Neuronal stem cell (in vitro differentiated cells): Measurements from ENCODE around the gene POP5.
A peak's percentile ranks its signal among the peaks of the same experiment; 100 is the strongest.
"Not testable (repeated sequence)": the region's sequence is repeated elsewhere in the genome, so short reads cannot be mapped to it uniquely, and the experiment has no call there.

Experiments
- DNase-seq: peaks from one replicate; pipeline ENCODE4 v3.0.0-alpha.2; 2013; ENCODE audit warnings: low spot score
- H2AFZ ChIP-seq: one replicate; pipeline ENCODE4 v1.6.1; 2013; ENCODE audit warnings: mild to moderate bottlenecking, low read length, inconsistent platforms
- H2AK5ac ChIP-seq: 2 replicates; pipeline ENCODE4 v1.6.1; 2013; ENCODE audit warnings: low read depth, mild to moderate bottlenecking, inconsistent platforms, low read length, moderate library complexity, mixed read lengths
- H2BK120ac ChIP-seq: 2 replicates; pipeline ENCODE4 v1.6.1; 2013; ENCODE audit warnings: low read depth, mild to moderate bottlenecking, inconsistent platforms, low read length, moderate library complexity, mixed read lengths
- H2BK12ac ChIP-seq: one replicate; pipeline ENCODE4 v1.6.1; 2013; ENCODE audit warnings: low read length, inconsistent platforms
- H2BK15ac ChIP-seq: 2 replicates; pipeline ENCODE4 v1.6.1; 2013; ENCODE audit warnings: mild to moderate bottlenecking, low read length, inconsistent platforms, mixed read lengths
- H2BK5ac ChIP-seq: one replicate; pipeline ENCODE4 v1.6.1; 2013; ENCODE audit warnings: inconsistent platforms, mild to moderate bottlenecking, low read length, moderate library complexity
- H3K14ac ChIP-seq: one replicate; pipeline ENCODE4 v1.6.1; 2013; ENCODE audit warnings: low read length, inconsistent platforms
- H3K18ac ChIP-seq: 2 replicates; pipeline ENCODE4 v1.6.1; 2013; ENCODE audit warnings: low read length, inconsistent platforms
- H3K23ac ChIP-seq: 2 replicates; pipeline ENCODE4 v1.6.1; 2013; ENCODE audit warnings: low read depth, mild to moderate bottlenecking, mixed read lengths, low read length, inconsistent platforms; ENCODE audit not compliant: poor library complexity
- H3K27ac ChIP-seq: replicated peaks from 3 replicates; pipeline ENCODE4 v1.5.1; 2013; ENCODE audit warnings: low read length, inconsistent platforms
- H3K27me3 ChIP-seq, 3 experiments: 2 replicates each; pipeline ENCODE4 v1.6.1; 2013; ENCODE audit warnings: low read length in 3 of 3, mild to moderate bottlenecking in 2 of 3, inconsistent platforms in 1 of 3, low read depth in 1 of 3, mixed read lengths in 1 of 3, moderate library complexity in 1 of 3; ENCODE audit not compliant: control insufficient read depth in 3 of 3, insufficient read depth in 3 of 3
- H3K36me3 ChIP-seq, 2 donors: replicated peaks in 1 of 2; 2 replicates each; pipeline ENCODE4 v1.6.1; 2013; ENCODE audit warnings: low read length in 2 of 2; ENCODE audit not compliant: control insufficient read depth in 2 of 2, insufficient read depth in 2 of 2
- H3K4ac ChIP-seq: 2 replicates; pipeline ENCODE4 v1.6.1; 2013; ENCODE audit warnings: inconsistent platforms, mild to moderate bottlenecking, low read length, moderate library complexity
- H3K4me1 ChIP-seq, 2 donors: 1 replicate in 1 of 2; 2 replicates in 1 of 2; pipeline ENCODE4 v1.6.1; 2013; ENCODE audit warnings: low read length in 2 of 2, low read depth in 1 of 2; ENCODE audit not compliant: control insufficient read depth in 2 of 2, insufficient read depth in 1 of 2
- H3K4me2 ChIP-seq: one replicate; pipeline ENCODE4 v1.6.1; 2013; ENCODE audit warnings: mild to moderate bottlenecking, low read length, inconsistent platforms; ENCODE audit not compliant: insufficient read depth, poor library complexity, severe bottlenecking
- H3K4me3 ChIP-seq, 2 donors: 2 replicates each; pipeline ENCODE4 v1.5.1; 2013; ENCODE audit warnings: low read length in 2 of 2, mild to moderate bottlenecking in 2 of 2, inconsistent platforms in 1 of 2, moderate library complexity in 1 of 2
- H3K79me1 ChIP-seq: one replicate; pipeline ENCODE4 v1.6.1; 2013; ENCODE audit warnings: low read depth, mild to moderate bottlenecking, inconsistent platforms, low read length, moderate library complexity
- H3K9ac ChIP-seq: one replicate; pipeline ENCODE4 v1.6.1; 2013; ENCODE audit warnings: mild to moderate bottlenecking, low read depth, low read length, inconsistent platforms; ENCODE audit not compliant: poor library complexity
- H3K9me3 ChIP-seq, 2 donors: replicated peaks in 1 of 2; 2 replicates each; pipeline versions ENCODE3 to v1.6.1; 2013; ENCODE audit warnings: low read length in 2 of 2, mild to moderate bottlenecking in 2 of 2, inconsistent platforms in 1 of 2, low read depth in 1 of 2, mixed read lengths in 1 of 2, moderate library complexity in 1 of 2; ENCODE audit not compliant: control insufficient read depth in 2 of 2, insufficient read depth in 1 of 2
- H4K8ac ChIP-seq: one replicate; pipeline ENCODE4 v1.6.1; 2013; ENCODE audit warnings: low read depth, mild to moderate bottlenecking, inconsistent platforms, low read length, moderate library complexity
- H4K91ac ChIP-seq: one replicate; pipeline ENCODE4 v1.6.1; 2013; ENCODE audit warnings: low read length, low read depth, mild to moderate bottlenecking, inconsistent platforms; ENCODE audit not compliant: poor library complexity
- WGBS, 2 donors: extraction: QIAGEN DNeasy Blood & Tissue Kit; methylation state at CpG; one replicate each; pipeline ENCODE4 v1.1.7; 2013; ENCODE audit warnings: missing lambda C conversion rate in 2 of 2, mixed read lengths in 1 of 2; ENCODE audit not compliant: insufficient read length in 2 of 2, insufficient replicate concordance in 1 of 2; ENCODE audit errors: extremely low coverage in 2 of 2; 5-methylcytosine and 5-hydroxymethylcytosine counted together

POP5 gene

GRCh38 chr12:120534703-120535655 is 46.2 kb downstream of the POP5 start:
- Histone ChIP-seq H4K8ac (no peak overlapping the region), H3K27ac (peak overlapping the region; percentile 29)

DNA sequence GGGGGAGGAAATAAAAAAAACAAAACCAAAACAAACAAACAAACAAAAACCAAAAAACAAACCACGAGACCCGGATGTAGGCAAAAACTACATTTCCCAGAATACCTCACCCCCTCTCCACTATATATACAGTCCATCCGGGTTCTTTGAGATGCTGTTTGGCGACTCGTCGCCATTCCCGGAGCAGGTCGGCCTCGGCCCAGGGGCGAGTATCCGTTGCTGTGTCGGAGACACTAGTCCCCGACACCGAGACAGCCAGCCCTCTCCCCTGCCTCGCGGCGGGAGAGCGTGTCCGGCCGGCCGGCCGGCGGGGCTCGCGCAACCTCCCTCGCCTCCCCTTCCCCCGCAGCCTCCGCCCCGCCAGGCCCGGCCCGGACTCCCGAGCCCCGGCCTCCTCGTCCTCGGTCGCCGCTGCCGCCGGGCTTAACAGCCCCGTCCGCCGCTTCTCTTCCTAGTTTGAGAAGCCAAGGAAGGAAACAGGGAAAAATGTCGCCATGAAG is 46.9 kb downstream of the POP5 start, which contains the start of gene RNF10:
Gene RNF10 (plus strand): TSS at position 154 of the 500 bp plus-strand sequence. CDS start 456 bp downstream, outside the sequence.
- peaks cover 6 to 24% of the 10 kb centered on the region in 2 donors for H3K4me1 ChIP-seq
- peak within 1 kb of the TSS; percentile 85 for H3K4me2 ChIP-seq
- peaks cover 0 to 38% of the 10 kb centered on the region in 2 donors for H3K36me3 ChIP-seq
- H2BK15ac ChIP-seq = no peak within 1 kb of the TSS
- H2BK5ac ChIP-seq = no peak within 1 kb of the TSS
- H3K14ac ChIP-seq = no peak within 1 kb of the TSS
- H3K9ac ChIP-seq = peak within 1 kb of the TSS; percentile 94
- H3K4me3 ChIP-seq = peak within 1 kb of the TSS; percentile 86 to 93
- DNase-seq = peak; percentile 90
- no peak within 1 kb of the TSS for H2BK12ac ChIP-seq
- peak within 1 kb of the TSS; percentile 87 for H2AFZ ChIP-seq
- H3K9me3 ChIP-seq = no peaks in the 10 kb centered on the region
- H4K91ac ChIP-seq = no peak within 1 kb of the TSS
- H3K27me3 ChIP-seq = no peaks in the 10 kb centered on the region
- H4K8ac ChIP-seq = no peak within 1 kb of the TSS
- no peak within 1 kb of the TSS for H2BK120ac ChIP-seq
- H3K18ac ChIP-seq = peak within 1 kb of the TSS; percentile 94
- peaks cover 8% of the 10 kb centered on the region for H3K79me1 ChIP-seq
- peak within 1 kb of the TSS; percentile 83 for H3K23ac ChIP-seq
- WGBS, 2 donors = no CpG with 5 or more reads among the region's 43 CpGs
- H2AK5ac ChIP-seq = no peak within 1 kb of the TSS
- H3K27ac ChIP-seq = peak within 1 kb of the TSS; percentile 29
- no peak within 1 kb of the TSS for H3K4ac ChIP-seq

More at GRCh38 chr12:120534703-120535655, 46.2 kb downstream of the POP5 start:
- Histone ChIP-seq H3K9me3 (no peaks in the 10 kb centered on the region), H3K23ac (peak overlapping the region; percentile 83), H3K36me3 (peaks cover 0 to 44% of the 10 kb centered on the region in 2 donors), H3K18ac (peak overlapping the region; percentile 94), H3K9ac (peak overlapping the region; percentile 94), H2BK15ac (no peak overlapping the region), H3K4ac (no peak overlapping the region), H2BK5ac (no peak overlapping the region), H3K4me3 (peak overlapping the region; percentile 86 to 93), H2BK120ac (no peak overlapping the region), H2AFZ (peak overlapping the region; percentile 87), H3K27me3 (no peaks in the 10 kb centered on the region), H3K4me2 (peak overlapping the region; percentile 85), H2AK5ac (no peak overlapping the region), H4K91ac (no peak overlapping the region), H2BK12ac (no peak overlapping the region), H3K79me1 (peaks cover 8% of the 10 kb centered on the region), H3K14ac (no peak overlapping the region), H3K4me1 (peaks cover 6 to 19% of the 10 kb centered on the region in 2 donors)
- peak; percentile 52 for DNase-seq
- no CpG with 5 or more reads among the region's 52 CpGs for WGBS, 2 donors

DNA sequence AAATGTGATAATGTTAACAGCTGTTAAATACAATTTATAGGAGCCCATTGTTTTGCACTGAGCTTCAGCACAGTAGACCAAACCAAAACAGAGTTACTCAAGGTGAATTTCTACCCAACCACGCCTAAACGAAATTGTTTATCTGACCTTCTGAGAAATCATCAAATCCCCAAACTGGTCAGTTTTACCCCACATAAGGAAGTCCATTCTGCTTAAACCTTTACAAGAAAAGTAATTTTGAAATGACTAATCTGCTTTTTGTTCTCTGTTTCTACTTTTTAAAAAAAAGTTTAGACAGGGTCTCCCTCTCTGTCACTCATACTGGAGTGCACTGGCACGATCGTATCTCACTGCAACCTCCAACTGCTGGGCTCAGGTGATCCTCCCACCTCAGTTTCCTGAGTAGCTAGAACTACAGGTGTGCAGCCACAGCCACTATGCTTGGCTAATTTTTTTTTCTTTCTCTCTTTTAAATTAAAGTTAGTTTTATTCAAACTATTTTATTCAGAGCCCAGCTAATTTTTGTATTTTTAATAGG is 48.4 kb downstream of the POP5 start:
- Histone ChIP-seq H3K23ac (no peak overlapping the region), H2BK120ac (no peak overlapping the region), H3K4ac (no peak overlapping the region), H3K4me3 (no peak overlapping the region), H3K36me3 (peaks cover 0 to 23% of the 10 kb centered on the region in 2 donors), H3K4me1 (peaks cover 6 to 22% of the 10 kb centered on the region in 2 donors), H3K27me3 (no peaks in the 10 kb centered on the region), H3K27ac (no peak overlapping the region), H2AK5ac (no peak overlapping the region), H4K91ac (no peak overlapping the region), H2BK12ac (no peak overlapping the region), H2AFZ (no peak overlapping the region), H3K4me2 (no peak overlapping the region), H3K14ac (no peak overlapping the region), H3K79me1 (peaks cover 8% of the 10 kb centered on the region), H2BK15ac (no peak overlapping the region), H3K9me3 (no peaks in the 10 kb centered on the region), H2BK5ac (no peak overlapping the region), H4K8ac (no peak overlapping the region), H3K9ac (no peak overlapping the region), H3K18ac (no peak overlapping the region)
- no peak for DNase-seq
- WGBS, 2 donors = no CpG with 5 or more reads among the region's 4 CpGs

DNA sequence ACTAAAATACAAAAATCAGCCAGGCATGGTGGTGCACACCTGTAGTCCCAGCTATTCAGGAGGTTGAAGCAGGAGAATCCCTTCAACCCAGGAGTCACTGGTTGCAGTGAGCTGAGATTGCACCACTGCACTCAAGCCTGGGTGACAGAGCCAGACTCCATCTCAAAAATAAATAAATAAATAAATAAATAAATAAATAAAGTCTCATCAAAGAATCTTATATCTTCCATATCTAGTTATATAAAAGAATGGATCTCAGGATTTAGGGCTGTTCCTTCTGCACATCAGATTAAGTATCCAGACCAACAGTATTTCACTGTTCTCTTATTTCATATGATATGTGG is 50.8 kb downstream of the POP5 start:
- H3K4me2 ChIP-seq, H2AFZ ChIP-seq, H3K9me3 ChIP-seq, H2AK5ac ChIP-seq, H2BK120ac ChIP-seq, H3K79me1 ChIP-seq, DNase-seq, H3K27me3 ChIP-seq, H3K4ac ChIP-seq, H3K9ac ChIP-seq, H2BK15ac ChIP-seq, H2BK12ac ChIP-seq, H3K14ac ChIP-seq, H2BK5ac ChIP-seq, H4K91ac ChIP-seq, H3K27ac ChIP-seq, H3K23ac ChIP-seq, H3K18ac ChIP-seq, H4K8ac ChIP-seq, H3K4me3 ChIP-seq: not testable (repeated sequence)
- peaks cover 0 to 10% of the 10 kb centered on the region in 2 donors for H3K4me1 ChIP-seq
- H3K36me3 ChIP-seq = peaks cover 0 to 12% of the 10 kb centered on the region in 2 donors
